Frontal cortex (tissue), 1 donor: ENCODE data around the gene ACER2. TPM values are rescaled to one million over a fixed set of nuclear protein-coding genes. Genes with fewer than 3 reads are reported as not detected.

Experiments used
- total RNA-seq: library from RNA; depleted of rRNA; stranded (reverse); fragments of >200 nt; gene quantifications from one replicate; pipeline ENCODE4 v1.2.3, GENCODE V29; 2014

The ACER2 gene
- total RNA-seq, 1 donor from 2014 or later: 11.0 TPM

Other genes with a start within 250 kb of the ACER2 start
- gene DENND4C, start 178.3 kb upstream of the ACER2 start, total RNA-seq: 74.6 TPM
- 1,234 TPM for gene RPS6, start 28.8 kb upstream of the ACER2 start, total RNA-seq